Measurements from ENCODE around the gene PRKCA.

Gene PRKCA

GRCh38 chr17:66495035-66495434 lies 192.6 kb downstream of the PRKCA start:
- DNase-seq, result no peak

- no peak for DNase-seq
Observed at GRCh38 chr17:66496306-66496705, 193.9 kb downstream of the PRKCA start.

- no peak for DNase-seq
Observed at GRCh38 chr17:66498580-66498979, 196.2 kb downstream of the PRKCA start.

GRCh38 chr17:66506641-66507040 lies 204.2 kb downstream of the PRKCA start:
- DNase-seq, result no peak

- DNase-seq, result no peak
Observed at GRCh38 chr17:66507103-66507923, 204.9 kb downstream of the PRKCA start.

- no peak for DNase-seq
Observed at GRCh38 chr17:66507982-66508760, 205.8 kb downstream of the PRKCA start.

GRCh38 chr17:66508896-66509844 lies 206.8 kb downstream of the PRKCA start:
- DNase-seq, result no peak

GRCh38 chr17:66509926-66510325 lies 207.5 kb downstream of the PRKCA start:
- DNase-seq, result no peak

GRCh38 chr17:66511135-66511534 lies 208.7 kb downstream of the PRKCA start:
- DNase-seq, result no peak

- DNase-seq, result no peak
Observed at GRCh38 chr17:66514227-66514806, 211.9 kb downstream of the PRKCA start.

GRCh38 chr17:66515974-66516373 lies 213.6 kb downstream of the PRKCA start:
- no peak for DNase-seq

- DNase-seq, result no peak
Observed at GRCh38 chr17:66517336-66518009, 215.1 kb downstream of the PRKCA start.

- DNase-seq, result peak; percentile 13
Observed at GRCh38 chr17:66518108-66518507, 215.7 kb downstream of the PRKCA start.

GRCh38 chr17:66518677-66519076 lies 216.3 kb downstream of the PRKCA start:
- peak; percentile 57 for DNase-seq

GRCh38 chr17:66519154-66519553 lies 216.7 kb downstream of the PRKCA start:
- DNase-seq, result no peak

- no peak for DNase-seq
Observed at GRCh38 chr17:66520999-66521398, 218.6 kb downstream of the PRKCA start.

- no peak for DNase-seq
Observed at GRCh38 chr17:66522591-66523272, 220.3 kb downstream of the PRKCA start.

- no peak for DNase-seq
Observed at GRCh38 chr17:66523378-66524200, 221.2 kb downstream of the PRKCA start.

- DNase-seq, result no peak
Observed at GRCh38 chr17:66524877-66525276, 222.5 kb downstream of the PRKCA start.

- DNase-seq, result no peak
Observed at GRCh38 chr17:66525338-66525737, 222.9 kb downstream of the PRKCA start.

Measured in NCI-H748 treated with DMSO at 0.1 percent for 48 hours (cell line).